GM18868 (cell line): ENCODE results near the gene OLFM3.

Experiments
- ATAC-seq: cut with Tn5 transposase; IDR thresholded peaks from one replicate; pipeline ENCODE4 v1.9.1; 2021; ENCODE audit warnings: mild to moderate bottlenecking, moderate library complexity; ENCODE audit not compliant: unreplicated experiment

OLFM3 gene

DNA sequence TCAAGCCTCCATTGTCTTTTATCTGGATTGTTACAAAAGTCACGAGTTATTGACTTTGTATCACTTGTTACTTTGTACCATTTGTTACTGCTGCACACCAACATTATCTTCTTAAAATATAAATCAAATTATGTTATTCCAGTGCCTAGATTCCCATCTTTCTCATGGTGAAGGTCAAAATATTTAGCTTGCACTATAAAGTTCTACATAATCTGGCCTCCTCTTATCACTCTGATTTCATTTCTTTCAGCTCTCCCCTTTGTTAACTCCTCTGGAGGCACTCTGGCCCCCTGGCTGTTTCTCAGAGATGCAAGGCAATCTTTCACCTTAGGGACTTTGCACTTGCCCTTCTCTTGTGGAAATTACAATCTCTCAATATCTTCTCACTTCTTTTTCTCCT is 143.8 kb downstream of the OLFM3 start:
- ATAC-seq, result no peak

DNA sequence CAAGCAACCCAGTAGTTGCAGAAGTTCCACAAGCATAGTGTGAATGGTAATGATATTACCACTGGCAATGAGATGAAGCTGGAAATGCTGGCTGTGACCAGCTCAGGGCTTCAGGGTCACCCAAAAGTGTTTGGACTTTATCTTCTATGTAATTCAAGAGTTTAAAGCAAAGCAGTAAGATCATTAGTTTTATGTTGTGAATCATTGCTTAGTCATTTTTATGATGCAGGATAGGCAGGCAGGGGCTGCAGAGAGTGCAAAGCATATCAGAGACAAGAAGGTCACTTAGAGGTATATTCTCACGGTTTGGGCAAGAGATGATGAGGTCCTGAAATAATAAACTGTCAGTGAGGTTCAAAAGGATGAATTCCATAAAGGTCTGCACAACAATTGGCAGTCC is 147.4 kb downstream of the OLFM3 start:
- ATAC-seq, result no peak

DNA sequence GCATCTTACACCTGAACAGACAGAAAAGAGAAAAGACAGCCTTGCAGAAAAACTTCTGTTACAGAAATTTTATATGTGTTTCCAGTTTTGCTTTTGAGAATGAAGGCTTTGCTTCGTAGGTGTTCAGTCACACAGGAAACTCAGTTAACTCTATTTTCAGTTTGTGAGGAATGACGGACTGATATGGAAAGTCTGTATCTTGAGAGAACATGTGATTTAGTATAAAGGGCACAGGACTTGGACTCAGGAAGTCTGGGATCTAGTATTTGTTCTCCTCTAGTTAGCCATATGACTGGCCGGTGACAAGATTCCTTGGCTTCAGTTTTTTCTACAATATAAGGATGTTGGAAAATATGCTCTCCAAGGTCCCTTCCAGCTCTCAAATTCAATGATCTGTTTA is 149.1 kb downstream of the OLFM3 start:
- no peak for ATAC-seq

DNA sequence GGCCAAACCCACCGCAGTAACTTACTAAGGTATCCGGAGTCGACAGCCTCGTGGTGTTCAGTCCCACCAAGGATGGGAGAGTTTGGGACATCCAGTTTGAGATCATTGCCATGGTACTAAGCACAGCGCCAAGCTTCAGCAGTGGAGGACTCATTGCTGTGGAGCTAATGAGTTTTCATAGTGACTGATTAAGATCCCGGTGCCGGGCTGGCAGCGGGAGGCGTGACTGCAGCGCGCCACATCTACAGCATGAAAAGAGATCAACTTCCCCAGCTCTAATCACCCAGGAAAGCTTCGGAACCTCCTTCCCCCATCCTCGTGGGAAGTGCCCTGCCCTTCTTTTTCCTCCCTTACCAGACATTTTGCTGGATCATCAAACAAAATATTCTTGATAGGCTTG is 149.9 kb downstream of the OLFM3 start:
- no peak for ATAC-seq

DNA sequence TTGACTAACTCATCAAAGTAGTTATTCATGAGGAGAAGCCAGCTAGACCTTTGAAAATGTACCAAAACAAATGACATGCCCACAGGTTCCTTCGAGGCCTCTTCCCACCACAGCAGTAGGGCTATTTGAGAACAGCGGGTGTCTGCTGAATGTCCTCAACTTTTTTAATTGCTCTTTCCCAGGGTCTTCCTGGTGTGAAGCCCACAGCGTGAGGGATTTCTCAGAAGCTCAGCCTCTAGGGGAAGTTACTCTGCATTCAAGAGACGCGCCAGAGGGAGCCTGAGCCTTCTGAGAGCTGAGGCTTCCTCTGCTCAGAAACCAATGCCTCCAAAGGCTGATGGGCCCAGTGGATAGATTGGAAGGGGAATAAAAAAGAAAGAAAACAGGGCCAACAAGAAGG is 153.6 kb downstream of the OLFM3 start:
- ATAC-seq, result no peak

DNA sequence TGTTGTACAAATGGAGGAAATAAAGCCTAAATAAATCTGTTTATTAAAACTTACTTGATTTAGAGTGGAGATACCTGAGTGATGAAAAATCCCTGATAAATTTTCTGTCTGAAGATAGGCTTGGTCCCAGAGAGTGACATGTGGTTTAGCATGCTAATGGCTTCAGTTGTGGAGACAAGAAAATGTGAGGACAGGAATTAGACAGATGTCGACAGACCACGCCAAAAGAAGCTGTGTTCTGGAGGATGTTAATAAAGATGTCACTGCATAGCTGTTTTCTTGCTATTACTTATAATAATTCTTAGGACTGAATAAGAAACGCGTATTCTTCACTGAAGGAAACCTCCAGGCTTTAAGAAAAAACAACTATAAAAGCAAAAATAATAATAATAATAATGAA is 154.9 kb downstream of the OLFM3 start:
- ATAC-seq, result no peak

DNA sequence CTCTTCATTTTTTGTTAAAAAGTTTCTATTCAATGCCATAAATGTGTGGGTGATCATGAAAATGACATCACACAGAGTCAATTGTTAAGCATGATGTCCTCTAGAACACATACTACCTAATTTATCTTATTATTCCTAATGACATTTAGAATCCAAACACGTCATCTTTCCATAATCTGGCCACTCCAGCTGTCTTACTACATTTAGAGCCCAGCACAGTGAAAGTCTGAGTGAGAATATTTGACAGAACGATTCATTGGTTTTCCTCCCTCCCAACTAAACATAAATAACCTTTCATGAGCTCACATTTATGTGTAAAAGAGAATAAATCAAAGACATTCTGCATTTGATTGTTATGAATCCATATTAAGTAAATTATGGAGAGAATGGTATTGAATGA is 160.7 kb downstream of the OLFM3 start:
- no peak for ATAC-seq

DNA sequence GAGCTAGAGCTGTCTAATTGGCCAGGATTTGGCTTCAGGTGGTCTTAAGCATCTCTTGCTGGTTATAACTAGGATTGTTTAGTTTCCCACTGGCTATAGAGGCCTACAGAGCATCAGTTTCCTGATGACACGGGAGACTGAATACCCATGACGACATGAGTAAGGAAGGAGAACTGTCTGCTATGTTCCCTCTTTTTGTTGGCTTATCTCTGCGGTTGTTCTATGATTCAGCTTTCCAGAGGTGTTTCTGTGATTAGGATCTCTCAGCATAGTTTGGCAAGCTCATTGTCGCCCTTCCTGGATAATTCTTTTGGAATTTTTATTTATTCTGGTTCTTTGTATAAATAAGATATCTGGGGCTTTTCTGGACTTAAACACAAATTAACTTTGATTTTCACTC is 163.4 kb downstream of the OLFM3 start:
- no peak for ATAC-seq

DNA sequence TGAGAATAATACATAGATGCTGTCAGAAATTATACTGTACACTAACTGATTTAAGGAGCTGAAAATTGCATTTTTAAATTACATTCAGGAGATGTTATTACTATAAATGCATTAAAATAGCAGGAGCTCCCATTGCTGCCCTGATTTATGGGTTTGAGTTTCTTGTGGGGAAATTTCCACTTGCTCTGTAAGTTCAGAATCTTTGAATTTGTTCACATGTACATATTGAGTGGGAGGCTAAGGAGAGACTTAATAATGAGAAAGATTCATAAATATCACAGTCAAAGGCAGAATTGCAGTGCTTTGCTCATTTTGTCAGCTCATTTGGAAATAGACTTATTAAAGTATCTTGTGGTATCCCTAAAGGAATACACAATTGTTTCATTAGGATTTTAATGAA is 170.3 kb downstream of the OLFM3 start:
- ATAC-seq, result no peak

DNA sequence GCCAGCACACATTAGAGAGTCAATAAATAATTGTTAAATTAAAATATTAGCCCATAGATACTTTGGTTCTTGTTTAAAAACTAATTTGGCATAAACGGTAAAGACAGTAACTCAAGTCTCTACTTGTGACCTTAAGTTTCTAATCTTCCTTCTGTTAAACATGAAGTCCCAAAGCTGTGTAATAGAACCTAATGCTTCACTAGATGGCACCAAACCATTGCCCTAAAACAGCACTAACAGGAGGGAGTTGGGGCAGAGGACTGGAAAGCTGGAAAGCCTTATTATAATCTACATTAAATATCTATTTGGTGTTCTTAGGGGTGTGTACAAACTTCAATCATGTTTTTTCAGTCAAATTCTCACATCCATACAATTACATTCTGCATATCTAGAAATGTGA is 176.7 kb downstream of the OLFM3 start:
- peak; percentile 52 for ATAC-seq

DNA sequence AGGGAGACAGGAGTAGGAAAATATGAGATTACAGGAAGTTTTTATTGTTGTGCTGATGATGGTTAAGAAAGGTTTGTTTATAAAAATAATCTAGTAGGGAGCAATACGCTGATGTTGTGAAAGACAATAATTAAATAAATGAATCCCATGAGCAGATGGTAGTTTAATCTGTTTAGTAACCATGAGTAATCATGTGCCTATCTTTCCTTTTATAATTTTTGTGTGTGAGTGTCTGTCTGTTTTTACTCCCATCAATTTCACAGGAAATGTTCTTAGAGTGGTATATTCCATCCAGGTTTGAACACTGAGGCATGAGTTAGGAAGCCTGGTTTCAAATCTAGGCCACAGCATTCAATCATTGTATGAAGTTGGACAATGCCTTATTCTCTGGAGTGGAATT is 180.5 kb downstream of the OLFM3 start:
- ATAC-seq, result no peak

DNA sequence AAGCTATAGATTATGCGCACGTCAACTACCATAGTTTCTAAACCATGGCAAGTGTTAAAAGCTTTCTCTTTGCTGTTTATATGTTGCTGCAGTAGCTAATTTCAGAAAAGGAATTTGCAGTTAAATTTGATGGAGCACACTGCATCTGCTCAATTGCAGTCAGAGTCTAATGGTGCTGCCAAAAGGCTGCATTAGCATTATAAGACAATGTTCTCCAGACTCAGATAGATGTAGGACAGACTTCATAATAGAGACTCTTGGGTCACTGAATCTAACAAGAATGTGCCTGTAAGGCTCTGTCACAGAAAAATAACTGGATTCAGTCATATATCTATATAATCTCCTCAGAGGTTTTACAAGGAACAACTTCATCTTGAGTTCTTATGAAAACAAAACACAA is 198.3 kb downstream of the OLFM3 start:
- no peak for ATAC-seq

DNA sequence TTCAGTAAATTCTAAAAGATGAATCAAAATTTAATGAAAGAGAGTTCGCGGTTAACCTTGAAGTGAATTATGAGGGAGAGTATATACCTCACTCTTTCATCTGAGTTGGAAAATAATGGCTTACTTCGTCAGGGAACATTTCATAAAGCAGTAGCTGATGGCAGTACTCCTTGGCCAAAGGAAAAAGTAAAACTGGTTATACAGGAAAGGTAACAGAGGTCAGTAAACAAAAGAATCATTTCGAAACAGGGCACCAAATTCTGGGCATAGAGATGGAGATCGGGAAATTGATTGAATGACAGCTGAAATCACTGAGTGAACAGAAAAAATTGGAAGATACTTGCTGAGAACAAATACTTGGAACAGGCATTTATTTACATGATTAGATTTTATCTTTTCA is 199.0 kb downstream of the OLFM3 start:
- no peak for ATAC-seq

DNA sequence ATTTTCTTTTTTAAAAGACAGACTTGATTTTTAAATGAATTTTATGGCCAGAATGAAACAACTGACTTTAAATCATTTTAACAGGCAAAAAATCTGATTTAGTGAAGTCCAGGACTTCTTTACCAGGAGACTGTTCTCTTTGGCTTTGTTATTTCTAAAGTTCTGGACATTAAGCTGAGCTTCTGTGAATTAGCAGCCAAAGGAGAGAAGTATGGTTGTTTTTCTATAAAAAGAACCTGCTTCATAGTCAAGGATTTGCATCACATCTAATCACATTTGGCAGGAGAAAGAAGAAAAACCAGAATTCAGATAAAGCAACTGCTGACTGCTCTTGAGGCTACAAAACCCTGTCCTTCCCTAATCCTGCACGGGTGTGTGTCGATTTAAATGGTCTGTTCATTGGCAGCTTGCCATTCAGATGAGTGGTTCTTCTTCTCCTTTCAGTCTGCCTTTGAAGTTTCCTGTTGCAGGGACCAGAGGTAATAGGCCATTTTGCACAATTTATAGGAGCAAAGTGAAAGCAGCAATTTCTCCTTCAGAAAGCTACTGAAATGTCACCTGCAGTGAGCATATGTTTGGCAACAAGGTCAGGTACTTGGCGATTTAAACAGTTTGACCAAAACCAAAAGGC is 215.4 kb downstream of the OLFM3 start:
- peak; percentile 51 for ATAC-seq

DNA sequence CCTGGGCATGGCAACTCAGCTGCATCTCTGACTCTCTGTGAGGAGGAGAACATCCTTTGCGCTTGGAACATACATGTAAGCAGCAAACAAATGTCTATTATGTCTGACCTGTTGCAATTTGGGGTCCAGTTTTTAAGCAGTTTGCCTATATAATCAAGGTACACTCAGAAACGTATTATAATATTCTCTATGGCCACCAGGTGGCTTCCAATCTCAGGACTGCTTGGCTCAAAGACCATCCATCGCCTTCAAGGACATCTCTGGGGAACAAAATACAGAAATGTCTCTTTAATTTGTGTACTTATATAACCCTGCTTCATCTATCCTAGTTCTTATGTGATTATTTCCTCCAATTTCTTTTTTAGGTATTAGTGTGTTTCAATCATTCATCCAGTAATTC is 227.2 kb downstream of the OLFM3 start:
- ATAC-seq, result peak; percentile 91

DNA sequence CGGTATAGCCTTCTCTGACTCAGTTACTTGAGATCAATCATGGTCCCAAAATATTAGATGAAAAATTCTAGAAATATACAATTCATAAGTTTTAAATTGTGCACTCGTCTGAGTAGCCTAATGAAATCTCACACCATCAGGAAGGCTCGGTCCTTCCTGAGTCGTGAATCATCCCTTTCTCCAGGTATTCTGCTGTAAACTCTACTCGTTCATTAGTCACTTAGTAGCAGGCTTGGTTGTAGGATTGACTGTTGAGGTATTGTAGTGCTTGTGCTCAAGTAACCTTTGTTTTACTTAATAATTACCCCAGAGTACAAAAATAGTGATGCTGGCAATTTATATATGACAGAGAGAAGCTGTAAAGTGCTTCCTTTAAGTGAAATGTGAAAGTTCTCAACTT is 238.7 kb downstream of the OLFM3 start:
- ATAC-seq, result no peak

DNA sequence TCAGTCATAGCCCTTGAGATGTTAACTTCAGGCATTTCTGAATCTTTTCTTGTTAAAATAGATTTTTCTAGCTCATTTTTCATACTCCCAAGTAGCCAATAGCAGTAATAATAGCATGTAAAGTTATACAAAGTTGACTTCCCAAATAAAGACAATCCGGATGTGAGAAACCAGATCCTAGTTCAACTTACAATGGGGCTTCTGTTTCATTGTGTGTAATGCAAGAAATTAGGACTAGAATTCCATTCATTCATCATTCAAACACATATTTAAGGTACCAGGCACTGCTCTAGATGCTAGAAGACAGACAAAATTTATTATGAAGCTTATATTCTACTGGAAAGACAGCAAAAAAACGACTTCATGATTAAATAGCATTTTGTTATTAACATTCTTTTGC is 240.3 kb downstream of the OLFM3 start:
- ATAC-seq, result no peak
